Esophagus muscularis mucosa (tissue), 4 donors: ENCODE data around the gene TTC12. TPM values are rescaled to one million over a fixed set of nuclear protein-coding genes. Genes with fewer than 3 reads are reported as not detected.

Source experiments
- DNase-seq: peaks from one replicate; pipeline ENCODE4 v3.0.0-alpha.2; 2017; ENCODE audit errors: extremely low spot score
- H3K27ac ChIP-seq, 4 donors: fragments of 200-600 bp; sonication (generic); replicated peaks in 1 of 4; 1 replicate in 3 of 4; 2 replicates in 1 of 4; pipeline ENCODE4 v1.5.1; 2016 to 2019; ENCODE audit warnings: mild to moderate bottlenecking in 1 of 4
- H3K27me3 ChIP-seq, 4 donors: fragments of 200-600 bp; sonication (generic); one replicate each; pipeline versions ENCODE4 v1.5.1 to v1.6.0; 2016 to 2019
- H3K36me3 ChIP-seq, 4 donors: fragments of 200-600 bp; sonication (generic); one replicate each; pipeline ENCODE4 v1.5.1; 2016 to 2019
- H3K4me1 ChIP-seq, 4 donors: fragments of 200-600 bp; sonication (generic); one replicate each; pipeline ENCODE4 v1.5.1; 2016 to 2019
- H3K4me3 ChIP-seq, 4 donors: fragments of 200-600 bp; sonication (generic); 1 replicate in 2 of 4; 2 replicates in 2 of 4; pipeline ENCODE4 v1.5.1; 2016 to 2019; ENCODE audit warnings: mild to moderate bottlenecking in 4 of 4, moderate library complexity in 1 of 4
- H3K9me3 ChIP-seq, 4 donors: fragments of 200-600 bp; sonication (generic); 1 replicate in 3 of 4; 2 replicates in 1 of 4; pipeline ENCODE4 v1.5.1; 2016 to 2019
- CTCF ChIP-seq, 3 experiments: fragments of 200-600 bp in 2 of 3; fragments of 450-650 bp in 1 of 3; sonication (generic) in 2 of 3; IDR thresholded peaks; one replicate each; pipeline ENCODE4 v1.5.1; 2017 to 2019; ENCODE audit warnings: antibody characterized with exemption in 3 of 3, mild to moderate bottlenecking in 2 of 3, moderate library complexity in 1 of 3
- EP300 ChIP-seq: sonication (generic); formaldehyde crosslinking; IDR thresholded peaks from one replicate; pipeline ENCODE4 v1.6.1; 2017; ENCODE audit warnings: antibody characterized with exemption
- POLR2A ChIP-seq: fragments of 450-650 bp; IDR thresholded peaks from one replicate; pipeline ENCODE4 v1.6.1; 2017; ENCODE audit warnings: antibody characterized with exemption, moderate library complexity, mild to moderate bottlenecking, low read depth
- POLR2AphosphoS5 ChIP-seq, 2 donors: sonication (generic); formaldehyde crosslinking; IDR thresholded peaks; one replicate each; pipeline ENCODE4 v1.6.1; 2017; ENCODE audit warnings: antibody characterized with exemption in 2 of 2
- WGBS: methylation state at CpG from one replicate; pipeline ENCODE4 v1.1.5; 2018; 5-methylcytosine and 5-hydroxymethylcytosine counted together
- intact Hi-C: fragments of 100-400 bp; cut with DNase I; formaldehyde crosslinking; loops from one replicate; pipeline ENCODE4 v1.15.1; 2023
- total RNA-seq, 4 donors: library from RNA; depleted of rRNA; stranded (reverse); fragments of >200 nt; gene quantifications; one replicate each; pipeline versions ENCODE4 v1.1.0 to v1.2.1, GENCODE V29; 2016

TTC12 gene
- total RNA-seq, 4 donors from 2014 or later, result 10.4 to 16.2 (median 13.3) TPM

GRCh38 chr11:113378692-113379091 is 64.3 kb downstream of the TTC12 start:
- Histone ChIP-seq H3K4me1 (peaks cover 0 to 10% (median 9%) of the 10 kb centered on the region in 4 donors), H3K9me3 (no peaks in the 10 kb centered on the region), H3K4me3 (no peak overlapping the region), H3K27me3 (no peaks in the 10 kb centered on the region), H3K27ac (no peak overlapping the region), H3K36me3 (no peaks in the 10 kb centered on the region)
- WGBS, result 69% methylated on average over 1 of the region's 1 CpG
- TF ChIP-seq EP300 (no peak), POLR2AphosphoS5 (IDR thresholded peaks at IDR 0.05) (no peak), POLR2A (no peak), CTCF (IDR thresholded peaks at IDR 0.05) (no peak)
- no peak for DNase-seq
- intact Hi-C loops, result no loop called here

GRCh38 chr11:113382121-113382520 is 67.7 kb downstream of the TTC12 start:
- TF ChIP-seq CTCF (IDR thresholded peaks at IDR 0.05), result no peak
- Histone ChIP-seq H3K9me3 (no peaks in the 10 kb centered on the region), H3K4me1 (peaks cover 0 to 10% (median 9%) of the 10 kb centered on the region in 4 donors), H3K36me3 (no peaks in the 10 kb centered on the region), H3K27me3 (peaks cover 0 to 8% (median 2%) of the 10 kb centered on the region in 4 donors), H3K27ac (no peak overlapping the region), H3K4me3 (no peak overlapping the region)
- no peak for DNase-seq
- intact Hi-C loops, result no loop called here

GRCh38 chr11:113384551-113384950 is 70.2 kb downstream of the TTC12 start:
- intact Hi-C loops, result no loop called here
- Histone ChIP-seq H3K4me1 (peaks cover 0 to 10% (median 9%) of the 10 kb centered on the region in 4 donors), H3K27me3 (peaks cover 0 to 32% (median 13%) of the 10 kb centered on the region in 4 donors), H3K36me3 (no peaks in the 10 kb centered on the region), H3K27ac (no peak overlapping the region), H3K4me3 (no peak overlapping the region), H3K9me3 (no peaks in the 10 kb centered on the region)
- no peak for DNase-seq
- 71% methylated on average over 3 of the region's 3 CpGs for WGBS
- TF ChIP-seq POLR2A (no peak), CTCF (IDR thresholded peaks at IDR 0.05) (no peak), EP300 (no peak), POLR2AphosphoS5 (IDR thresholded peaks at IDR 0.05) (no peak)

- no peaks in the 10 kb centered on the region for H3K36me3 ChIP-seq
- H3K9me3 ChIP-seq, result no peaks in the 10 kb centered on the region
- WGBS, result 57% methylated on average over 1 of the region's 3 CpGs
- intact Hi-C loops, result no loop called here
- no peak overlapping the region for H3K4me3 ChIP-seq
- peaks cover 0 to 44% (median 13%) of the 10 kb centered on the region in 4 donors for H3K27me3 ChIP-seq
- no peak overlapping the region for H3K27ac ChIP-seq
- DNase-seq, result no peak
- TF ChIP-seq POLR2A, result no peak
- TF ChIP-seq POLR2AphosphoS5 (IDR thresholded peaks at IDR 0.05), result no peak
- no peak for TF ChIP-seq CTCF (IDR thresholded peaks at IDR 0.05)
- TF ChIP-seq EP300, result no peak
- H3K4me1 ChIP-seq, result peaks cover 0 to 10% (median 9%) of the 10 kb centered on the region in 4 donors
Measured at GRCh38 chr11:113385749-113386148, 71.4 kb downstream of the TTC12 start.

GRCh38 chr11:113386866-113387265 is 72.5 kb downstream of the TTC12 start:
- 86% methylated on average over 5 of the region's 6 CpGs for WGBS
- H3K36me3 ChIP-seq, result no peaks in the 10 kb centered on the region

More at GRCh38 chr11:113386866-113387265, 72.5 kb downstream of the TTC12 start:
- TF ChIP-seq CTCF (IDR thresholded peaks at IDR 0.05) (no peak), POLR2A (no peak), POLR2AphosphoS5 (IDR thresholded peaks at IDR 0.05) (no peak), EP300 (no peak)
- Histone ChIP-seq H3K27ac (no peak overlapping the region), H3K9me3 (no peaks in the 10 kb centered on the region), H3K4me3 (no peak overlapping the region), H3K27me3 (peaks cover 0 to 51% (median 13%) of the 10 kb centered on the region in 4 donors), H3K4me1 (peaks cover 0 to 10% (median 9%) of the 10 kb centered on the region in 4 donors)
- intact Hi-C loops, result no loop called here
- no peak for DNase-seq
